OCI-LY7 (cell line): ENCODE data around the gene DARS1.

Source experiments
- EZH2phosphoT487 ChIP-seq: fragments of 200-600 bp; sonication (generic); IDR thresholded peaks from 2 replicates; pipeline ENCODE4 v1.6.1; 2018; ENCODE audit warnings: low read depth, borderline replicate concordance, mild to moderate bottlenecking, mixed run types, antibody characterized with exemption, low read length, moderate library complexity, mixed read lengths
- TF ChIP-seq, protein P1 (sequence below): fragments of 200-600 bp; sonication (generic); conservative IDR thresholded peaks from 2 replicates; pipeline ENCODE4 v1.5.1; 2014; ENCODE audit warnings: mild to moderate bottlenecking, antibody characterized with exemption, low read length, moderate library complexity, mixed read lengths

DNA sequence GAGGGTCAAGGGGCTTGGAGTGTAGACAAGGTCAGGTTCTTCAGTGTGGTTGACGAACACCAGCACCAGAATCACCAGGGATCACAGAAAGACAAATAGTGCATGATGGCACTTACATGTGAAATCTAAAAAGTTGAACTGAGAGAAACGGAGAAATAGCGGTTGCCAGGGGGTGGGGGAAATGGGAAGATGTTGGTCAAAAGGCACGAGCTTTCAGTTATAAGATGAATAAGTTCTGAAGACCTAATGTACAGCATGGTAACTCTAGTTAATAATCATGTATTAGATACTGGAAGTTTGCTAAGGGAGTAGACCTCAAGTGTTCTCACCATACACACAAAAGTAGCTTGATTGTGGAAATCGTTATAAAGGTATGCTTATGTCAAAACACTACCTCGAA, 43.7 kb upstream of the DARS1 start:
- TF ChIP-seq, protein P1, sequence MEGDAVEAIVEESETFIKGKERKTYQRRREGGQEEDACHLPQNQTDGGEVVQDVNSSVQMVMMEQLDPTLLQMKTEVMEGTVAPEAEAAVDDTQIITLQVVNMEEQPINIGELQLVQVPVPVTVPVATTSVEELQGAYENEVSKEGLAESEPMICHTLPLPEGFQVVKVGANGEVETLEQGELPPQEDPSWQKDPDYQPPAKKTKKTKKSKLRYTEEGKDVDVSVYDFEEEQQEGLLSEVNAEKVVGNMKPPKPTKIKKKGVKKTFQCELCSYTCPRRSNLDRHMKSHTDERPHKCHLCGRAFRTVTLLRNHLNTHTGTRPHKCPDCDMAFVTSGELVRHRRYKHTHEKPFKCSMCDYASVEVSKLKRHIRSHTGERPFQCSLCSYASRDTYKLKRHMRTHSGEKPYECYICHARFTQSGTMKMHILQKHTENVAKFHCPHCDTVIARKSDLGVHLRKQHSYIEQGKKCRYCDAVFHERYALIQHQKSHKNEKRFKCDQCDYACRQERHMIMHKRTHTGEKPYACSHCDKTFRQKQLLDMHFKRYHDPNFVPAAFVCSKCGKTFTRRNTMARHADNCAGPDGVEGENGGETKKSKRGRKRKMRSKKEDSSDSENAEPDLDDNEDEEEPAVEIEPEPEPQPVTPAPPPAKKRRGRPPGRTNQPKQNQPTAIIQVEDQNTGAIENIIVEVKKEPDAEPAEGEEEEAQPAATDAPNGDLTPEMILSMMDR = no peak
- TF ChIP-seq EZH2phosphoT487 = no peak
